ENCODE data around the gene PNKP. TPM values are rescaled to one million over a fixed set of nuclear protein-coding genes. Genes with fewer than 3 reads are reported as not detected.

Gene PNKP
- total RNA-seq, 1 donor from 2014 or later = 141 TPM

Other genes starting within 250 kb of the PNKP start
- gene RRAS, start 227.4 kb downstream of the PNKP start, total RNA-seq = 4.4 and 4.7 TPM in 2 replicates
- gene SCAF1, start 225.4 kb downstream of the PNKP start, total RNA-seq = 75.4 and 79.7 TPM in 2 replicates
- gene IRF3, start 201.7 kb downstream of the PNKP start, total RNA-seq = 149 and 156 TPM in 2 replicates
- gene BCL2L12, start 201.6 kb downstream of the PNKP start, total RNA-seq = 72.2 and 73.7 TPM in 2 replicates
- gene PRMT1, start 190.3 kb downstream of the PNKP start, total RNA-seq = 450 and 462 TPM in 2 replicates
- gene ADM5, start 178.0 kb downstream of the PNKP start, total RNA-seq = 6.0 and 6.9 TPM in 2 replicates
- 3.1 and 3.9 TPM in 2 replicates for gene CPT1C, start 176.5 kb downstream of the PNKP start, total RNA-seq
- gene TSKS, start 104.3 kb downstream of the PNKP start, total RNA-seq = 1.3 and 2.0 TPM in 2 replicates
- 61.1 and 63.6 TPM in 2 replicates for gene AP2A1, start 100.6 kb downstream of the PNKP start, total RNA-seq
- gene FUZ, start 54.3 kb downstream of the PNKP start, total RNA-seq = 14.0 and 18.8 TPM in 2 replicates
- 54.2 and 54.5 TPM in 2 replicates for gene MED25, start 49.3 kb downstream of the PNKP start, total RNA-seq
- gene PTOV1, start 16.4 kb downstream of the PNKP start, total RNA-seq = 107 and 113 TPM in 2 replicates
- gene AKT1S1, start 9.8 kb upstream of the PNKP start, total RNA-seq = 32.1 and 32.2 TPM in 2 replicates
- gene TBC1D17, start 10.1 kb upstream of the PNKP start, total RNA-seq = 38.7 and 41.8 TPM in 2 replicates
- gene IL4I1, start 29.3 kb upstream of the PNKP start, total RNA-seq = 50.0 and 51.5 TPM in 2 replicates
- 50.7 and 52.0 TPM in 2 replicates for gene ATF5, start 61.6 kb upstream of the PNKP start, total RNA-seq
- 231 and 238 TPM in 2 replicates for gene NUP62, start 61.9 kb upstream of the PNKP start, total RNA-seq
- not detected in 2 replicates for gene SIGLEC11, start 93.6 kb upstream of the PNKP start, total RNA-seq
- 66.7 and 69.4 TPM in 2 replicates for gene VRK3, start 157.8 kb upstream of the PNKP start, total RNA-seq
- gene ZNF473, start 158.4 kb upstream of the PNKP start, total RNA-seq = 10.1 and 11.8 TPM in 2 replicates

All from activated T-helper 1 cell treated with anti-CD3 and anti-CD28 coated beads, Interleukin-12 subunit alpha, Interleukin-12 subunit beta, Interleukin-2, Interleukin-4 antibody, amounts not matched to agents 30 ng/mL and 10 ng/mL and 1 ng/mL, durations not matched to agents 14 hours and 24 hours and 36 hours (primary cell).